ENCODE data around the gene CLDN16. TPM values are rescaled to one million over a fixed set of nuclear protein-coding genes. Genes with fewer than 3 reads are reported as not detected.

The CLDN16 gene
- total and polyA plus RNA-seq, 9 of the 15 experiments (the other 6 are each of a cell fraction or from before 2014, with no cell fraction given): 0.04 to 0.11 (median 0.04) TPM; not detected in 6

- CTCF ChIA-PET (ENCODE audit: low intra/inter-chr PET ratio): no interaction called here
- in situ Hi-C loops (cut with MboI): no loop called here
Observed at GRCh38 chr3:190369668-190370295, 18.2 kb upstream of the CLDN16 start.

More at GRCh38 chr3:190369668-190370295, 18.2 kb upstream of the CLDN16 start:
- no peak overlapping the region for H3K4me2 ChIP-seq (ENCODE audit: insufficient read depth, low read length)
- H3K79me2 ChIP-seq (ENCODE audit: control insufficient read depth, insufficient read depth, low read length): no peaks in the 10 kb centered on the region
- BruUV-seq (replicated peaks): no TSS peak
- no peak for FAIRE-seq
- H3K27me3 ChIP-seq (ENCODE audit: control insufficient read depth in 2 of 2, insufficient read depth in 2 of 2, low read length in 2 of 2): no peaks in the 10 kb centered on the region
- H3K9ac ChIP-seq (ENCODE audit: insufficient read depth in 1 of 2, low read depth in 2 of 2, low read length in 2 of 2): no peak overlapping the region
- no peaks in the 10 kb centered on the region for H3K9me3 ChIP-seq (replicated peaks; ENCODE audit: control insufficient read depth, insufficient read depth, low read depth, low read length)
- H3K27ac ChIP-seq (ENCODE audit: extremely low read depth, low read depth, low read length): no peak overlapping the region
- ATAC-seq: no peak
- no peaks in the 10 kb centered on the region for H4K20me1 ChIP-seq (replicated peaks; ENCODE audit: control insufficient read depth, insufficient read depth, low read length)
- POLR2A ChIA-PET: no interaction called here
- WGBS (ENCODE audit: insufficient coverage, low coverage, missing lambda C conversion rate): 2% methylated on average over 5 of the region's 5 CpGs
- no peak overlapping the region for H2AFZ ChIP-seq (ENCODE audit: low read depth, low read length)
- no peak for DNase-seq (ENCODE audit: extremely low read depth in 1 of 4, low spot score in 3 of 4)
- intact Hi-C loops (cut with micrococcal nuclease): no loop called here
- no peaks in the 10 kb centered on the region for H3K9me1 ChIP-seq (ENCODE audit: control insufficient read depth, insufficient read depth, low read length)
- no peaks in the 10 kb centered on the region for H3K36me3 ChIP-seq (ENCODE audit: control insufficient read depth, insufficient read depth, low read length)
- H3K4me3 ChIP-seq: no peak overlapping the region
- TF ChIP-seq RFX5 (IDR thresholded peaks at IDR 0.05; ENCODE audit: low read depth, low read length) (no peak), NKRF (IDR thresholded peaks at IDR 0.05; ENCODE audit: borderline replicate concordance) (no peak), ZNF174 (CRISPR knock-in tag; IDR thresholded peaks at IDR 0.05) (no peak), ZBED1 (IDR thresholded peaks at IDR 0.05) (no peak), THAP12 (CRISPR knock-in tag; IDR thresholded peaks at IDR 0.05) (no peak), BMI1 (IDR thresholded peaks at IDR 0.05; ENCODE audit: low read length) (no peak), HCFC1 (IDR thresholded peaks at IDR 0.05; ENCODE audit: low read depth, low read length) (no peak), TSC22D4 (tag; IDR thresholded peaks at IDR 0.05) (no peak), ZNF584 (CRISPR knock-in tag; IDR thresholded peaks at IDR 0.05; ENCODE audit: low read depth) (no peak), ETS1 (conservative IDR thresholded peaks at IDR 0.05; ENCODE audit: control insufficient read depth, low read depth, low read length) (no peak), MCM5 (IDR thresholded peaks at IDR 0.05; ENCODE audit: low read depth) (no peak), HNRNPH1 (optimal IDR thresholded peaks at IDR 0.05; ENCODE audit: low read depth, low read length) (no peak), KAT7 (CRISPR knock-in tag; IDR thresholded peaks at IDR 0.05; ENCODE audit: borderline replicate concordance) (no peak), TBP (optimal IDR thresholded peaks at IDR 0.05; ENCODE audit: low read depth, low read length) (no peak), ZNF764 (CRISPR knock-in tag; IDR thresholded peaks at IDR 0.05; ENCODE audit: low read depth) (no peak), TFAM (CRISPR knock-in tag; conservative IDR thresholded peaks at IDR 0.05) (no peak), TCF7 (IDR thresholded peaks at IDR 0.05; ENCODE audit: borderline replicate concordance) (no peak)
- H3K4me1 ChIP-seq (replicated peaks in 1 of 2; ENCODE audit: control insufficient read depth in 2 of 2, insufficient read depth in 2 of 2, low read length in 2 of 2): no peaks in the 10 kb centered on the region
